Measurements from ENCODE around the gene VN1R4.
"Not testable (repeated sequence)": the region's sequence is repeated elsewhere in the genome, so short reads cannot be mapped to it uniquely, and the experiment has no call there.

The VN1R4 gene

GRCh38 chr19:53267623-53268022 lies at the start of gene VN1R4:
TSS of gene VN1R4 (minus strand) at chr19:53267723. CDS start at chr19:53267665, 58 bp downstream.
- not testable (repeated sequence) for FAIRE-seq; DNase-seq (ENCODE audit: insufficient read length, low spot score)

- no peak for TF ChIP-seq CTCF (IDR thresholded peaks at IDR 0.05; ENCODE audit: insufficient read depth, missing control alignments)
- no peak for FAIRE-seq
- no peak for DNase-seq (ENCODE audit: insufficient read length, low spot score)
Measured at GRCh38 chr19:53311897-53312296, 44.4 kb upstream of the VN1R4 start.

- DNase-seq (ENCODE audit: insufficient read length, low spot score) (peak; percentile 59), FAIRE-seq (peak; percentile 81)
- TF ChIP-seq CTCF (IDR thresholded peaks at IDR 0.05; ENCODE audit: insufficient read depth, missing control alignments), result no peak
Measured at GRCh38 chr19:53311044-53311443, 43.5 kb upstream of the VN1R4 start.

- TF ChIP-seq CTCF (IDR thresholded peaks at IDR 0.05; ENCODE audit: insufficient read depth, missing control alignments), result peak; percentile 45
- DNase-seq (ENCODE audit: insufficient read length, low spot score) (peak; percentile 58), FAIRE-seq (no peak)
Measured at GRCh38 chr19:53308339-53308811, 40.9 kb upstream of the VN1R4 start.

- DNase-seq (ENCODE audit: insufficient read length, low spot score); FAIRE-seq: not testable (repeated sequence)
Measured at GRCh38 chr19:53301341-53301740, 33.8 kb upstream of the VN1R4 start.

GRCh38 chr19:53294786-53295441 lies 27.4 kb upstream of the VN1R4 start:
- DNase-seq (ENCODE audit: insufficient read length, low spot score), result no peak
- TF ChIP-seq CTCF (IDR thresholded peaks at IDR 0.05; ENCODE audit: insufficient read depth, missing control alignments), result no peak
- FAIRE-seq, result no peak

- no peak for DNase-seq (ENCODE audit: insufficient read length, low spot score)
- FAIRE-seq, result no peak
- no peak for TF ChIP-seq CTCF (IDR thresholded peaks at IDR 0.05; ENCODE audit: insufficient read depth, missing control alignments)
Measured at GRCh38 chr19:53290758-53291549, 23.4 kb upstream of the VN1R4 start.

- no peak for TF ChIP-seq CTCF (IDR thresholded peaks at IDR 0.05; ENCODE audit: insufficient read depth, missing control alignments)
- no peak for FAIRE-seq
- no peak for DNase-seq (ENCODE audit: insufficient read length, low spot score)
Measured at GRCh38 chr19:53285087-53285486, 17.6 kb upstream of the VN1R4 start.

- not testable (repeated sequence) for DNase-seq (ENCODE audit: insufficient read length, low spot score); FAIRE-seq
Measured at GRCh38 chr19:53281947-53282346, 14.4 kb upstream of the VN1R4 start.

All from D721Med (cell line).